HepG2 (cell line): ENCODE results near the gene SNX2. TPM values are rescaled to one million over a fixed set of nuclear protein-coding genes. Genes with fewer than 3 reads are reported as not detected.

Source experiments
- CCAR2 ChIP-seq: fragments of 200-400 bp; formaldehyde crosslinking; optimal IDR thresholded peaks from 2 replicates; pipeline ENCODE3; 2018; ENCODE audit warnings: low read depth, mild to moderate bottlenecking, low read length, moderate library complexity
- EHMT2 ChIP-seq: fragments of 200-600 bp; sonication (generic); IDR thresholded peaks from 2 replicates; pipeline ENCODE4 v1.7.0; 2017; ENCODE audit warnings: antibody characterized with exemption, low read depth, low read length, borderline replicate concordance
- FOSL1 ChIP-seq: sonication (generic); formaldehyde crosslinking; IDR thresholded peaks from 2 replicates; pipeline ENCODE4 v1.9.0; 2021; ENCODE audit warnings: missing genetic modification reagents, borderline replicate concordance
- FOXC1 ChIP-seq: sonication (generic); formaldehyde crosslinking; IDR thresholded peaks from 2 replicates; pipeline ENCODE4 v1.8.0; 2022; ENCODE audit warnings: mild to moderate bottlenecking, missing genetic modification reagents, borderline replicate concordance
- FOXK2 ChIP-seq: fragments of 450-650 bp; IDR thresholded peaks from 2 replicates; pipeline ENCODE4 v1.6.1; 2016
- REST ChIP-seq, 2 experiments: IDR thresholded peaks; 2 replicates each; pipeline ENCODE4 v1.6.1; 2011 to 2012; ENCODE audit warnings: low read length in 2 of 2, borderline replicate concordance in 1 of 2, low read depth in 1 of 2, mild to moderate bottlenecking in 1 of 2, moderate library complexity in 1 of 2
- SCMH1 ChIP-seq: sonication (generic); formaldehyde crosslinking; IDR thresholded peaks from 2 replicates; pipeline ENCODE4 v1.9.0; 2021; ENCODE audit warnings: missing genetic modification reagents, mild to moderate bottlenecking, borderline replicate concordance
- SP2 ChIP-seq: sonication (generic); formaldehyde crosslinking; IDR thresholded peaks from 2 replicates; pipeline ENCODE4 v1.5.1; 2020; ENCODE audit warnings: mild to moderate bottlenecking, missing genetic modification reagents
- WIZ ChIP-seq: sonication (generic); formaldehyde crosslinking; IDR thresholded peaks from 2 replicates; pipeline ENCODE4 v1.5.1; 2020; ENCODE audit warnings: mild to moderate bottlenecking, missing genetic modification reagents
- ZBTB46 ChIP-seq: sonication (generic); formaldehyde crosslinking; IDR thresholded peaks from 2 replicates; pipeline ENCODE4 v1.4.0; 2020; ENCODE audit warnings: mild to moderate bottlenecking, missing genetic modification reagents, borderline replicate concordance
- ZFYVE20 ChIP-seq: sonication (generic); formaldehyde crosslinking; IDR thresholded peaks from 2 replicates; pipeline ENCODE4 v1.8.0; 2023; ENCODE audit warnings: low read depth, mild to moderate bottlenecking, moderate library complexity, missing genetic modification reagents, borderline replicate concordance
- ZIK1 ChIP-seq: sonication (generic); formaldehyde crosslinking; IDR thresholded peaks from 2 replicates; pipeline ENCODE4 v1.5.0; 2020; ENCODE audit warnings: mild to moderate bottlenecking, low read depth, missing genetic modification reagents, borderline replicate concordance
- ZMYM4 ChIP-seq: sonication (generic); formaldehyde crosslinking; IDR thresholded peaks from 2 replicates; pipeline ENCODE4 v1.8.1; 2023; ENCODE audit warnings: mild to moderate bottlenecking, missing genetic modification reagents
- ZNF12 ChIP-seq: sonication (generic); formaldehyde crosslinking; IDR thresholded peaks from 2 replicates; pipeline ENCODE4 v1.5.0; 2020; ENCODE audit warnings: missing genetic modification reagents
- ZNF280B ChIP-seq: sonication (generic); formaldehyde crosslinking; IDR thresholded peaks from 2 replicates; pipeline ENCODE4 v1.5.0; 2020; ENCODE audit warnings: missing genetic modification reagents, mild to moderate bottlenecking, borderline replicate concordance
- ZNF30 ChIP-seq: sonication (generic); formaldehyde crosslinking; IDR thresholded peaks from 2 replicates; pipeline ENCODE4 v1.5.0; 2020; ENCODE audit warnings: mild to moderate bottlenecking, missing genetic modification reagents
- ZNF33A ChIP-seq: sonication (generic); formaldehyde crosslinking; IDR thresholded peaks from 2 replicates; pipeline ENCODE4 v1.5.1; 2020; ENCODE audit warnings: missing genetic modification reagents, mild to moderate bottlenecking, moderate library complexity, borderline replicate concordance
- ZNF569 ChIP-seq: sonication (generic); formaldehyde crosslinking; IDR thresholded peaks from 2 replicates; pipeline ENCODE4 v1.5.0; 2020; ENCODE audit warnings: mild to moderate bottlenecking, missing genetic modification reagents, moderate library complexity, borderline replicate concordance
- ZNF839 ChIP-seq: sonication (generic); formaldehyde crosslinking; IDR thresholded peaks from 2 replicates; pipeline ENCODE4 v1.4.0; 2020; ENCODE audit warnings: missing genetic modification reagents, mild to moderate bottlenecking, borderline replicate concordance
- polyA plus RNA-seq, 8 experiments: library from polyadenylated mRNA; depleted of rRNA in 3 of 8; stranded (reverse) in 7 of 8; unstranded in 1 of 8; fragments of >200 nt; fragmentation: Illumina TruSeq in 4 of 8; extraction: Trizol in 4 of 8; gene quantifications; 2 replicates each; pipeline versions ENCODE4 v1.2.1 to v1.2.3, GENCODE V29; 2011 to 2016; ENCODE audit warnings: low read depth in 4 of 8, missing spikeins in 1 of 8, mixed read lengths in 1 of 8; ENCODE audit not compliant: insufficient read depth in 1 of 8
- total RNA-seq, 5 experiments: library from RNA; depleted of rRNA; stranded (reverse); fragments of >200 nt; fragmentation: Illumina TruSeq; extraction: Trizol; gene quantifications; 2 replicates each; pipeline ENCODE4 v1.2.3, GENCODE V29; 2016; ENCODE audit warnings: low read depth in 1 of 5
- TF ChIP-seq, protein P1 (sequence below): IDR thresholded peaks from 2 replicates; pipeline ENCODE4 v1.6.1; 2016; ENCODE audit warnings: low read depth, control low read depth

The SNX2 gene
- total and polyA plus RNA-seq, 2 of the 13 experiments (the other 11 are each of a cell fraction or from before 2014, with no cell fraction given) = 26.4 to 78.8 TPM

- TF ChIP-seq ZBTB46 (CRISPR knock-in tag) = no peak
- TF ChIP-seq SP2 (CRISPR knock-in tag) = 0 out of 2 replicates have a peak, but pooled peaks have one; percentile 19
- TF ChIP-seq ZMYM4 = peak; percentile 76
- 0 out of 2 replicates have a peak, but pooled peaks have one; percentile 20 for TF ChIP-seq ZIK1 (CRISPR knock-in tag)
- TF ChIP-seq, protein P1, sequence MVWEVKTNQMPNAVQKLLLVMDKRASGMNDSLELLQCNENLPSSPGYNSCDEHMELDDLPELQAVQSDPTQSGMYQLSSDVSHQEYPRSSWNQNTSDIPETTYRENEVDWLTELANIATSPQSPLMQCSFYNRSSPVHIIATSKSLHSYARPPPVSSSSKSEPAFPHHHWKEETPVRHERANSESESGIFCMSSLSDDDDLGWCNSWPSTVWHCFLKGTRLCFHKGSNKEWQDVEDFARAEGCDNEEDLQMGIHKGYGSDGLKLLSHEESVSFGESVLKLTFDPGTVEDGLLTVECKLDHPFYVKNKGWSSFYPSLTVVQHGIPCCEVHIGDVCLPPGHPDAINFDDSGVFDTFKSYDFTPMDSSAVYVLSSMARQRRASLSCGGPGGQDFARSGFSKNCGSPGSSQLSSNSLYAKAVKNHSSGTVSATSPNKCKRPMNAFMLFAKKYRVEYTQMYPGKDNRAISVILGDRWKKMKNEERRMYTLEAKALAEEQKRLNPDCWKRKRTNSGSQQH = no peak
- no peak for TF ChIP-seq SCMH1
- TF ChIP-seq ZNF569 (CRISPR knock-in tag) = no peak
- TF ChIP-seq ZNF12 (CRISPR knock-in tag) = 0 out of 2 replicates have a peak, but pooled peaks have one; percentile 16
- TF ChIP-seq ZFYVE20 (CRISPR knock-in tag) = no peak
- TF ChIP-seq EHMT2 = no peak
- no peak for TF ChIP-seq CCAR2
- no peak for TF ChIP-seq FOSL1
- peak; percentile 52; the same call in 1 of the 2 replicates for TF ChIP-seq ZNF280B
- peak; percentile 33 for TF ChIP-seq FOXC1 (CRISPR knock-in tag)
- no peak for TF ChIP-seq FOXK2
- peak in 1 of 2 experiments; percentile 43; a peak in 1 of 4 replicates for TF ChIP-seq REST (IDR thresholded peaks at IDR 0.05; ENCODE audit: borderline replicate concordance in 1 of 2, low read depth in 1 of 2, low read length in 2 of 2)
- TF ChIP-seq WIZ (CRISPR knock-in tag) = 0 out of 2 replicates have a peak, but pooled peaks have one; percentile 39
- no peak for TF ChIP-seq ZNF30 (CRISPR knock-in tag)
- TF ChIP-seq ZNF33A = no peak
- no peak for TF ChIP-seq ZNF839 (CRISPR knock-in tag)
Observed at GRCh38 chr5:122845229-122846050, 70.6 kb downstream of the SNX2 start, which contains the start of gene SNX24 (continued).
